Ovary (tissue), 3 donors: ENCODE results near the gene MYO3B.

ENCODE experiments used
- EP300 ChIP-seq: sonication (generic); formaldehyde crosslinking; IDR thresholded peaks from one replicate; pipeline ENCODE4 v1.6.1; 2017; ENCODE audit warnings: antibody characterized with exemption
- TF ChIP-seq, protein P1 (sequence below), 3 donors: fragments of 450-650 bp in 2 of 3; fragments of 200-600 bp in 1 of 3; IDR thresholded peaks; one replicate each; pipeline versions ENCODE4 v1.5.1 to v1.8.0; 2016 to 2022; ENCODE audit warnings: antibody characterized with exemption in 3 of 3, mild to moderate bottlenecking in 1 of 3
- donor health status: DM: no; HTN: no; CAD: no.

GRCh38 chr2:170365686-170366085 is 187.7 kb downstream of the MYO3B start:
- TF ChIP-seq, protein P1, sequence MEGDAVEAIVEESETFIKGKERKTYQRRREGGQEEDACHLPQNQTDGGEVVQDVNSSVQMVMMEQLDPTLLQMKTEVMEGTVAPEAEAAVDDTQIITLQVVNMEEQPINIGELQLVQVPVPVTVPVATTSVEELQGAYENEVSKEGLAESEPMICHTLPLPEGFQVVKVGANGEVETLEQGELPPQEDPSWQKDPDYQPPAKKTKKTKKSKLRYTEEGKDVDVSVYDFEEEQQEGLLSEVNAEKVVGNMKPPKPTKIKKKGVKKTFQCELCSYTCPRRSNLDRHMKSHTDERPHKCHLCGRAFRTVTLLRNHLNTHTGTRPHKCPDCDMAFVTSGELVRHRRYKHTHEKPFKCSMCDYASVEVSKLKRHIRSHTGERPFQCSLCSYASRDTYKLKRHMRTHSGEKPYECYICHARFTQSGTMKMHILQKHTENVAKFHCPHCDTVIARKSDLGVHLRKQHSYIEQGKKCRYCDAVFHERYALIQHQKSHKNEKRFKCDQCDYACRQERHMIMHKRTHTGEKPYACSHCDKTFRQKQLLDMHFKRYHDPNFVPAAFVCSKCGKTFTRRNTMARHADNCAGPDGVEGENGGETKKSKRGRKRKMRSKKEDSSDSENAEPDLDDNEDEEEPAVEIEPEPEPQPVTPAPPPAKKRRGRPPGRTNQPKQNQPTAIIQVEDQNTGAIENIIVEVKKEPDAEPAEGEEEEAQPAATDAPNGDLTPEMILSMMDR (IDR thresholded peaks at IDR 0.05): no peak
- no peak for TF ChIP-seq EP300
